Measurements from ENCODE around the gene VAV2. TPM values are rescaled to one million over a fixed set of nuclear protein-coding genes. Genes with fewer than 3 reads are reported as not detected.

Gene VAV2
- total and polyA plus RNA-seq, 5 experiments from 2014 or later: 0.20 to 4.3 (median 0.36) TPM

- no peaks in the 10 kb centered on the region for H3K9me3 Mint-ChIP-seq
- H3K4me1 Mint-ChIP-seq: peaks cover 10 to 14% (median 12%) of the 10 kb centered on the region in 4 donors
- no peak overlapping the region for H3K27ac Mint-ChIP-seq
- POLR2A ChIA-PET: no interaction called here
- ATAC-seq: no peak
- H3K4me3 Mint-ChIP-seq: no peak overlapping the region
- H3K36me3 Mint-ChIP-seq: no peaks in the 10 kb centered on the region
- peaks cover 2 to 11% (median 4%) of the 10 kb centered on the region in 5 donors for H3K27me3 Mint-ChIP-seq
- DNase-seq: no peak
Measured at GRCh38 chr9:133873009-133873408, 119.1 kb downstream of the VAV2 start.

- Mint-ChIP-seq H3K9me3 (peaks cover 0 to 2% (median 0%) of the 10 kb centered on the region in 9 donors), H3K4me3 (no peak overlapping the region)
Measured at GRCh38 chr9:133870598-133871595, 121.2 kb downstream of the VAV2 start.

DNA sequence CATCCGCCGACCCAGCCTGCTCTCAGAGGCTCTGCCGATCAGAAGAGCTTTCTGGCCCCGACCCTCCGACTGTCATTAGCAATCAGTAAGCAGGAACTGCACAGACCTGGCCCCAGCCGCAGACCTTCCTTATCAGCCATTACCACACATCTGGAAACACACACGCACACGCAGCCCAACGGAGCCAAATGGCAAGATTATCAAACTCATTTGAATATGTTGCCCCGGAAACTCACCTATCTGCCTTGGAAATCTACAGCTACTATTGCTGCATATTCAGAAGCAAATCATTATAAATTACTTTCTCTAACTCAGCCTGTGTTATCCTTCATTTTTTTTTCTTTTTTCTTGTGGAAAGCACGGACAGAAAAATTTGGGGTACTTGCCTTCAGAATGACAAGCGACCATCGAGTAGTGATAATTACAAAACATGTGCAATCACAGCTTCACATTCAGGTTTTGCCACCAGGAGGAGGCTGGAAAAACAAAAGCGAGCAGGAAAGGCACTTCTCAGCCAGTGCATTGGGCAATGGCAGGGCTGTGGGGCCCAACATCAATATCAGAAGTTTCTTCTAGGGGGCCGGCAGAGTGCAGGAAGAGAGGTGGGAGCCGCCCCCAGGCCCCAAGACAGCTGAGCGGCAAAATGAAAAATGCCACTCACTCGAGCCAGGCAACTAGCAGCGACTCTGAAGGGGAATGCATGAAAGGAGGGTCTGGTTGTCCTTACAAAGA, 122.3 kb downstream of the VAV2 start:
- Mint-ChIP-seq H3K4me1 (peaks cover 10 to 14% (median 12%) of the 10 kb centered on the region in 4 donors), H3K27ac (peak overlapping the region in 2 of 10 donors; percentile 46 to 48), H3K27me3 (peaks cover 2 to 11% (median 6%) of the 10 kb centered on the region in 5 donors), H3K36me3 (peaks cover 0 to 9% (median 6%) of the 10 kb centered on the region in 3 donors), H3K9me3 (peaks cover 0 to 12% (median 8%) of the 10 kb centered on the region in 9 donors), H3K4me3 (peak overlapping the region in 8 of 10 donors; percentile 9 to 70 (median 42))
- no peak for DNase-seq
- POLR2A ChIA-PET: no interaction called here
- ATAC-seq: peak in 1 of 2 donors; percentile 43

More at GRCh38 chr9:133870598-133871595, 121.2 kb downstream of the VAV2 start:
- Mint-ChIP-seq H3K36me3 (no peaks in the 10 kb centered on the region), H3K27ac (peak overlapping the region in 2 of 10 donors; percentile 46 to 48), H3K4me1 (peaks cover 10 to 14% (median 12%) of the 10 kb centered on the region in 4 donors), H3K27me3 (peaks cover 2 to 11% (median 6%) of the 10 kb centered on the region in 5 donors)
- ATAC-seq (no peak), DNase-seq (no peak)
- POLR2A ChIA-PET: no interaction called here

GRCh38 chr9:133868203-133868602, 123.9 kb downstream of the VAV2 start:
- POLR2A ChIA-PET: no interaction called here
- Mint-ChIP-seq H3K36me3 (peaks cover 0 to 9% (median 6%) of the 10 kb centered on the region in 3 donors), H3K27me3 (peaks cover 2 to 11% (median 6%) of the 10 kb centered on the region in 5 donors), H3K4me3 (no peak overlapping the region), H3K27ac (no peak overlapping the region), H3K9me3 (peaks cover 0 to 13% (median 9%) of the 10 kb centered on the region in 9 donors), H3K4me1 (peaks cover 10 to 14% (median 12%) of the 10 kb centered on the region in 4 donors)
- ATAC-seq: no peak
- DNase-seq: no peak

DNA sequence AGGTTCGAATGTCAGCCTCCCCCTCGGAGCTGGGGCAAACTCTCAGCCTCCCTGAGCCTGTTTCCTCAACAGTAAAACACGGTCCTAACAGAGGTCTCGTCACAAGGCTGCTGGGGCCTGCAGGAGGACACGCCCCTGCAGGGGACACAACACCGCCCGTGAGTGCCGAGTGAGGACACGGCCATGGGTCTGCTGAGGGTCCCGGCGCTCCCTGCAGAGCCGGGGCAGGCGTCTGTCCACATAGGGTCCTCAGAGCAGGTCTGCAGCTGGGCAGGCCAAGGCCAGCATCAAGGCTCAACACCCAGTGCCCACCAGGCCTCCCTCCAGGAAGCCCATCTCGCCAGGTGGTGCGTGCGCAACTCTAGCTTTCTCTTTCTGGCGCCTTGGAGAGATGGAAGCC, 125.2 kb downstream of the VAV2 start:
- no peak for ATAC-seq
- Mint-ChIP-seq H3K36me3 (peaks cover 0 to 9% (median 6%) of the 10 kb centered on the region in 3 donors), H3K27ac (no peak overlapping the region), H3K9me3 (peaks cover 0 to 13% (median 9%) of the 10 kb centered on the region in 9 donors), H3K4me3 (no peak overlapping the region), H3K27me3 (peaks cover 2 to 11% (median 6%) of the 10 kb centered on the region in 5 donors), H3K4me1 (peaks cover 10 to 16% (median 13%) of the 10 kb centered on the region in 4 donors)
- DNase-seq: no peak
- POLR2A ChIA-PET: no interaction called here

DNA sequence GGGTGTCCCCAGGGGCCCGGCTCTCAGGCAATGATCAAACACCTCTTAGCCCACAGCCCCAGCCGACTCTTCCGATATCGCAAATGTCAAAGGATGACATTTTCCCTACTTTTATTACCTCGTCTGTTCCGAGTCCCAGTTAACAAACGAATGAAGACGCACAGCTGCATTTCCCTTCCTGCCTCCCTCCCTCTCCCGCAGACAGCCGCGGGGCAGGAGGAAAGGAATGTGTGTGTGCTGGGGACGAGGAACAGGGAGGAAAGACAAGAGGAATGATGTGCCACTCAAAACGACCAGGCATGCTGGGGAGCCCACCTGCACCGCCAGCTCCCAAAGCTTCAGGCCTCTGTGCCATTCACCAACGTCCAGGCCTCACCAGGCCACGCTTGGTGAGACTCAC, 128.1 kb downstream of the VAV2 start:
- H3K4me3 Mint-ChIP-seq: no peak overlapping the region
- DNase-seq: no peak
- H3K36me3 Mint-ChIP-seq: peaks cover 0 to 9% (median 6%) of the 10 kb centered on the region in 3 donors
- H3K27ac Mint-ChIP-seq: no peak overlapping the region
- peaks cover 0 to 13% (median 9%) of the 10 kb centered on the region in 9 donors for H3K9me3 Mint-ChIP-seq
- no peak for ATAC-seq
- H3K27me3 Mint-ChIP-seq: peaks cover 0 to 2% (median 0%) of the 10 kb centered on the region in 5 donors
- peaks cover 0 to 6% (median under 1%) of the 10 kb centered on the region in 4 donors for H3K4me1 Mint-ChIP-seq
- POLR2A ChIA-PET: no interaction called here

DNA sequence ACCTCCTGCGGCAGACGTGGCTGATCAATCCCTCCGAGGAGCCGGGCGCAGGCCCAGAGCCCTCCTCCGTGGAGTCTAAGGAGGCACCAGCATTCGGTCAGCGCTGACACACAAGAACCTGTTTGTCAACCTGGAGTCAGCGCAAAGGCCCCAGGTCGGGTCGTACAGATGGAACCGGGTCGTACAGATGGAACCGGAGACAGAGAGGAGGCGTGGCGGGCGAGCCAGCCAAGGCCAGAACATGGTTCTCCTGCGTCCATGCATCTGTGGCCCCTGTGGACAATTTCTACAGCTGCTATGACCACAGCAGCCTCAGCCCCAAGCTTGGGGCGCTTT, 128.9 kb downstream of the VAV2 start:
- Mint-ChIP-seq H3K36me3 (peaks cover 0 to 9% (median 6%) of the 10 kb centered on the region in 3 donors), H3K27ac (peak overlapping the region in 1 of 10 donors; percentile 73), H3K4me3 (no peak overlapping the region), H3K27me3 (peaks cover 0 to 2% (median 0%) of the 10 kb centered on the region in 5 donors), H3K9me3 (peaks cover 0 to 13% (median 9%) of the 10 kb centered on the region in 9 donors), H3K4me1 (peaks cover 0 to 6% (median 0%) of the 10 kb centered on the region in 4 donors)
- ATAC-seq (no peak), DNase-seq (no peak)
- POLR2A ChIA-PET: no interaction called here

- Mint-ChIP-seq H3K27me3 (peaks cover 0 to 2% (median 0%) of the 10 kb centered on the region in 5 donors), H3K27ac (peak overlapping the region in 1 of 10 donors; percentile 73), H3K4me1 (peaks cover 0 to 6% (median 0%) of the 10 kb centered on the region in 4 donors), H3K36me3 (peaks cover 0 to 9% (median 6%) of the 10 kb centered on the region in 3 donors), H3K9me3 (peaks cover 0 to 13% (median 9%) of the 10 kb centered on the region in 9 donors), H3K4me3 (peak overlapping the region in 2 of 10 donors; percentile 24 to 50)
- POLR2A ChIA-PET: no interaction called here
- DNase-seq (no peak), ATAC-seq (no peak)
Measured at GRCh38 chr9:133862585-133863256, 129.4 kb downstream of the VAV2 start.

DNA sequence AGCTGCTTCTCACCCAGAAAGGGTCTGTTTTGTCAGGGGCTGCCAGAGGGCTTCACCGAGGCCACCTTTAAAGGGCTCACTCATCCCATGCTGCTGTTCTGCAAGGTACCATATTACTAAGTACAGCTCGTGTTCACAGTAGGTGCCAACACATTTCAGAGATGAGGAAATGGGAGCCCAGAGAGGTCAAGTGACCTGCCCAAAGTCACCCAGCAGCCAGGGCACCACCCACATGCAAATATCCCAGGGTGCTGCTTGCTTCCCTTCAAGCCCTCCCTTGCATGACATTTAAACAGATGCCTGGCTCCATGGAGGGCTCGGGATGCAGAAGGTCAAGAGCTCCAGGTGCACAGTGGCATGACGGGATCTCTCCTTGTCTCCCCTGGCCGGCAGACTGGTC, 130.4 kb downstream of the VAV2 start:
- peaks cover 0 to 8% (median 0%) of the 10 kb centered on the region in 4 donors for H3K4me1 Mint-ChIP-seq
- peaks cover 0 to 2% (median 0%) of the 10 kb centered on the region in 5 donors for H3K27me3 Mint-ChIP-seq
- no peak overlapping the region for H3K4me3 Mint-ChIP-seq
- ATAC-seq (no peak), DNase-seq (no peak)
- no peak overlapping the region for H3K27ac Mint-ChIP-seq
- peaks cover 0 to 13% (median 9%) of the 10 kb centered on the region in 9 donors for H3K9me3 Mint-ChIP-seq
- POLR2A ChIA-PET: no interaction called here
- H3K36me3 Mint-ChIP-seq: peaks cover 0 to 9% (median 6%) of the 10 kb centered on the region in 3 donors

DNA sequence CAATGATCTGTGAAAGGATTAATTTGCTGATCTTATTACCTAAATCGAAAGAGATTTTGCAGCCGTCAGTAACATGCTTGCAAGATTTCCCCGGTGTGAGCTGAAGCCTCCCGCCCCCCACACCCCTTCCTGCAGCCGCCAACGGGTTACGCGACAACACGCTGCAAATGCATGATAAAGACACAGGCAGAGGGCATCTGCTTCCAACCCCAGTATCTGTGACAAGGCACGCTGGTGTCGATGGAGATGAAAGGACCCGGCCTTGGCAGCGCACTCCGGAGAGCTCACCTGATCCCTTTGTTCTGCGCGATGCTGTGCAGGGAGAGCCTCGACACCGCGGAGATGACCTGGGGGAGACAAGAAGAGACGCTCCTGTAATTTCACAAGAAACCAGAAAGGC, 131.0 kb downstream of the VAV2 start:
- peaks cover 0 to 8% (median 0%) of the 10 kb centered on the region in 4 donors for H3K4me1 Mint-ChIP-seq
- H3K36me3 Mint-ChIP-seq: peaks cover 0 to 9% (median 6%) of the 10 kb centered on the region in 3 donors
- no peak overlapping the region for H3K27ac Mint-ChIP-seq
- H3K27me3 Mint-ChIP-seq: peaks cover 0 to under 1% (median 0%) of the 10 kb centered on the region in 5 donors
- DNase-seq (no peak), ATAC-seq (no peak)
- H3K9me3 Mint-ChIP-seq: peaks cover 0 to 13% (median 9%) of the 10 kb centered on the region in 9 donors
- POLR2A ChIA-PET: no interaction called here
- H3K4me3 Mint-ChIP-seq: no peak overlapping the region

DNA sequence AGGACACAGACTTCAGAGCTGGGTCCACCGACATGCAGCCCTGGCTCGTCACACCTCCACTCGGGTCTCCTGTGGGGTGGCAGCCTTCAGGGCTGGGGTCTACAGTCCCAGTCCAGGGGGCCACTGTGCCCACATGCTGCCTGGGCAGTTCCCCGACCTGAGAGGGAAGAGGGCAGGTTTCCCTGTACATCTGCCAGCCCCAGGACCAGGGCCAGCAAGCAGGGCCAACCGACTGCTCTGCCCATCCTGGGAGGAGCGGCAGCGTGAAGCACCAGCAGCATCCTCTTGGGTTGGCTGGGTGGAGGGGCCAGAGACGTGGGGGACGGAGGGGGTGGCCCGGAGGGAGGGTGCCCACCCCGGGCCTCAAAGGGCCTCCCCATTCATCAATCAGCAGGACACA, 133.4 kb downstream of the VAV2 start:
- Mint-ChIP-seq H3K27ac (no peak overlapping the region), H3K36me3 (no peaks in the 10 kb centered on the region), H3K4me1 (peaks cover 0 to 12% (median 0%) of the 10 kb centered on the region in 4 donors), H3K9me3 (no peaks in the 10 kb centered on the region), H3K4me3 (no peak overlapping the region), H3K27me3 (no peaks in the 10 kb centered on the region)
- POLR2A ChIA-PET: no interaction called here
- no peak for DNase-seq
- ATAC-seq: no peak

DNA sequence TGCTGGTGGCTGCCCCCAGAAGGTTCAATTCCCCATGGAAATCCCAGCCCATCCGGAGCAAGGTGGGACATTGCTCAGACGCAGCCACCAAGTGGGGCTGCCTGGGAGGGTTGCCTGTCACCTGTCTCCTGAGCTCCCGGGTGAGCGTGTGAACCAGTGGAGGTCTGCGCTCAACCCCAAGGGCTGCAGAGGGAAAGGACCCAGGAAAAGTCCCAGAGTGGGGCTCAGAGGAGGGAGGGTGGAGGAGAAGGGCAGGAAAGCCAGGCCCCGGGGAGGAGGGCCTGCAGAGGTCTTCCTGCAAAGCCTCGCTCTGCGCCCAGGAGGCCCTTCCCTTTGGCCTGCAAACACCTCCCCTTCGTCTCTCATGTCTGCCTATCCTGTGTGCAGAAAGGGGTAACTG, 134.5 kb downstream of the VAV2 start:
- Mint-ChIP-seq H3K27me3 (no peaks in the 10 kb centered on the region), H3K4me1 (peaks cover 0 to 10% (median 0%) of the 10 kb centered on the region in 4 donors), H3K9me3 (no peaks in the 10 kb centered on the region), H3K36me3 (no peaks in the 10 kb centered on the region), H3K4me3 (no peak overlapping the region), H3K27ac (no peak overlapping the region)
- no peak for ATAC-seq
- no peak for DNase-seq
- POLR2A ChIA-PET: no interaction called here

Measured in naive thymus-derived CD8-positive, alpha-beta T cell (primary cell).